CD4-positive, alpha-beta T cell treated with Interleukin-6 for 4 hours (primary cell): ENCODE data around the gene ATXN10.

Experiments
- DNase-seq: peaks from one replicate; pipeline ENCODE4 v3.0.0-alpha.2; 2020; ENCODE audit warnings: mixed read lengths

The ATXN10 gene

DNA sequence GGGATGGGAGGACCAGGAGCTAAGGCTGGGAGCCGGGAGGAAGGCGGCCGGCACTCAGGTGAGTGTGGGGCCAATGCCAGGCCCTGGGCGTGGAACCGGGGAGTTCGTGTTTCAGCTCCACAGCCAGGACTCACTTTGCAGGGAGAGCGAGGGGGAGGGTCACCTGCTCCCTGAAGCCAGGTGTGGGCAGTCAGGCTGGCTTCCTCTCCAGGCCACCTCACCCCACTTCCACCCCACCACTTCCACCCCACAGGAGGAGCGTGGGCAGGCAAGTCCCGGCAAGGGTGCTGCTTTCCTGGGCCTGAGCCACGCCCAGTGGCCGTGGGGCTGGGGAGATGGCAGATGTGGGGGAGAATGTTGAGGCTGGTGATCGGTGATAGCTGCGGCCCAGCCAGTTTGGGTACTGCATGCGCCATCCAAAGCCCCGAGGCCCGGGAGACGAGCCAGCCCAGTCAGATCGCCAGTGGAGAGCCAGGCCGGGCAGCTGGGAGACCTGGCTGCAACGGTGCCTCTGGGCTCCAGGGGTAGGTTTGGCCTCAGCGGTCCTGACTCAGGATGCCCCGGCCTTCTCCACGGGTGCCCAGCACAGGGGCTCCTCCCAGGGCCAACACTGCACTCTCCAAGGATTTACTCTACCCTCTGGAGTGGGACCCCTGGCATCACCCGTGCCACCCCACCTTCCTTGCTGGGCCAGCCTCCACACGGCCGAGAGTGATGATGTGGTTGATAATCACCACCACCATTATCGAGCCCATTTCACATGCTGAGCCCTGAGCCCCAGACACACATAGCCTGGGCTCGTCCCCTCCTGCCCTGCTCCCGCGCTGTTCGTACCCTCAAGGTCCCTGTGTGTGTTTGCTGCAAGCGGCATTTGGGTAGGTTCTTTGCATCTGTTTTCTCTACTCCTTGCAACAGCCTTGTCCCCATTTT lies 211.5 kb downstream of the ATXN10 start:
- no peak for DNase-seq

DNA sequence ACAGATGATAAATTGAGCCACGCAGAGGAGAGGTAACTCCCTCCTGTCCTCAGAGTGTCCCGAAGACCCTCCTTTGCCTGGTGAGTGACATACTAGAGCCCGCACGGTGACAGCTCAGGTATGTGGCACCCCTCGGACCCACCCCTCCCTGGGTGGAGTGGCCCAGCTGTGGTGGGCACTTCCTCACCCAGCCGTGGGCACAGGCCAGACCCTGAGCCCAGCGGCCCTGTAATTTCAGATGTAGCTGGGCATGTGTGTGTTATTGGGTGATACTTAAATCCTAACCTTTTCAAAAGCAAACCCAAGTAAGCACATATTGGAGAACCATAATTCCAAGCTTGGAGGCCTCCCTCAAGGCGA lies 212.2 kb downstream of the ATXN10 start:
- no peak for DNase-seq

DNA sequence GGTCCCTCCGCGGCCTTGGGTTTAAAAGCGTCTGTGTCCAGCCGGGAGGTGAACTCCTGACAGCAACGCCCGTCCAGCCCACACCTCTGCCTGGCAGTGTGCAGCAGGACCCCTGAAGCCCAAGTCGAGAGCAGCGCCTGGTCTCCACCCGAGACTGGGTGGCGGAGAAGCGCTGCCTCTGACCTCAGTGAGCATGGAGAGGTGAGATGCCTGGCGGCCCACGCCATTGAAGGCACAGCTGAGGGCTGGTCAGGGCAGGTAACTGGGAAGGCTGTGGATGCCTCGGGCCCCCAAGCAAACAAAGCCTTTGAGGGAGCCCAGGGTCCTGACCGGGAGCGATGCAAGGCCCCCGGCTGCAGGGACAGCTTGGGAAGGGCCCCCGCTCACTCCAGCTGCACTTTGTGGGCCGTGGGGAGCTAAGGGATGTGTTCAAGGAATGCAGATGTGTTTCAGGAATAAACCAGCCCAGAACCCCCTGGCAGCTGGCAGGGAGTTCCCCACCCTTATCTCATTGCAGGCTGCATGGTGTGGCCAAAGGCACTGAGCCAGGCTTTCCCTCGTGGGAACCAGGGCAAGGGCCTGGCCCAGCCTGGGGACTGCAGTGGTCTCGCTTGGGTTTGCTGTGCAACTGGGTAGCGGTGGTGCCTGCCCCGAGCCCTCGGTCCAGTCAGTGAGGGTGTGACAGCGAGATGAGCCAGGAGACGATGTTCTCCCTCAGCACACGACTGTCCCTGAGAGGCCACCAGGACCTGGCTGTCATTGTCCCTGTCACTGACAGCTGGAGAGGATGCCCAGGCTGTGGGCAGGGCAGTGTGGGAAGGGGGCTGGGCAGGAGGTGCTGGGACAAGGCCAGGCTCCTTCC lies 212.8 kb downstream of the ATXN10 start:
- DNase-seq = no peak

DNA sequence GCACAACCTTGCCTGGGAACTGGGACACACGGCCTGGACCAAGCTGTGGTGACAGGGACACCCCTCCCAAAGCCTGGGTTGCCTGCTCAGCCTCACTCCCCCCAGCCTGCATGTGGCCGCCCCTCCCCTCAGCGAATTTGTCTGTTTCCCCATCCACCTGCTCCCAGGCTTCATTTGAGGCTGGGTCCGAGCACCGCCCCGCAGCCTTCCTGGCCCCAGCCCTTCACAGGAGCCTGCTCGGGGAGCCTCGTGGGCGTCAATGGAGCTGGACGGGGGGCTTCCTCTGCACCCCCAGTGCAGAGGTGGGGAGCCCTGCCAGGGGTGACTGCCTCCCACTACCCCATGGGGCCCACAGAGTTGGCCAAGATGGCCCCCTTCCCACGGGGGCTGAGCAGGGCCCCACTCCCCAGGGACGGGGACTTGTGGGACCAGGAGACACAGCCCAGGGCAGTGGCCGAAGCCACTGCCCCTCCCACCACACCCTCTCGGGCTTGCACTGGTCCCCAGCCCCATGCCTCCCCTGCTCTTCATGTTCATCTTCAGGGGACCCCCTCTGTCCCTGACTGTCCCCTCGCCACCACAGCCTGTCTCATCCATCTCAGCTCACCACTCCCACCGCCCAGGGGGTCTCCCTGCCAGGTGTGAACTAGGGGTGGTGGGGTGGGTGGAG lies 213.7 kb downstream of the ATXN10 start:
- no peak for DNase-seq

DNA sequence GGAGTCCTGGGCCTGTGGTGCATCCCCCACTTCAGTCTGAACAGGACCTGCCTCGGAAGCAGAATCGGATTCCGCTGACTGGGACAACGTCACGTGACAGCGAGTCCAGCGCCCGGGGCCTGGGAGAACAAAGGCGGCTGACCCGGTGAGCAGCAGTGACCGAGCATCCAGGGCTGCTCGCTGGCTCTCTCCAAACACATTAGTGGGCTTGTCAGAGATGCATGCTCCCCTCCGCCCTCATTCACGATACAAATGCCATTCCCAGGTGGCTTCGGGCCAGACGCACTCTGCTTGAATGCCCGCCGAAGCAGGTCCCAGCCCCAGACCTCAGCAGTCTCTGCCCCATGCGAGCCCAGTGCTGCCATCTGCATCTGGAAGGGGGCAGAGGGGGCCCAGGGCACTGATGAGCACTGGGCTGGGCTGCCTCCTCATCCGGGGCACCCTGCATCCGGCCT lies 214.3 kb downstream of the ATXN10 start:
- DNase-seq = no peak

DNA sequence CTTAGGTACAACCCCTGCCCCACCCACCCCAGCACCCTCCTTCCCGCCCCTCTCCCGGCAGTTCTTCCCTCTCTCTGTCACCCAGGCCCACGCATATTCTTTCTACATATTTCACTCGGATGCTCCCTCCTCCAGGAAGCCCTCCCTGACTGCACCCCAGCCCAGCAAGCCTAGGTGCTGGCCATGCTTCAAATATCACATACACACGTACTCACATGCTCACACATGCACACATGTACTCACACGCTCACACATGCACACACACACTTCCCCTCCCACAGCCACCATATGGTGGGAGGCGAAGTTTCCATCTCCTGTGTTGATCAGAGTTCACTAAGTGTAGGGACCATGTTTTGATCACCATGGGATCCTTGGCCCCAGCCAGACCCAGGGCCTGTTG lies 214.9 kb downstream of the ATXN10 start:
- no peak for DNase-seq

DNA sequence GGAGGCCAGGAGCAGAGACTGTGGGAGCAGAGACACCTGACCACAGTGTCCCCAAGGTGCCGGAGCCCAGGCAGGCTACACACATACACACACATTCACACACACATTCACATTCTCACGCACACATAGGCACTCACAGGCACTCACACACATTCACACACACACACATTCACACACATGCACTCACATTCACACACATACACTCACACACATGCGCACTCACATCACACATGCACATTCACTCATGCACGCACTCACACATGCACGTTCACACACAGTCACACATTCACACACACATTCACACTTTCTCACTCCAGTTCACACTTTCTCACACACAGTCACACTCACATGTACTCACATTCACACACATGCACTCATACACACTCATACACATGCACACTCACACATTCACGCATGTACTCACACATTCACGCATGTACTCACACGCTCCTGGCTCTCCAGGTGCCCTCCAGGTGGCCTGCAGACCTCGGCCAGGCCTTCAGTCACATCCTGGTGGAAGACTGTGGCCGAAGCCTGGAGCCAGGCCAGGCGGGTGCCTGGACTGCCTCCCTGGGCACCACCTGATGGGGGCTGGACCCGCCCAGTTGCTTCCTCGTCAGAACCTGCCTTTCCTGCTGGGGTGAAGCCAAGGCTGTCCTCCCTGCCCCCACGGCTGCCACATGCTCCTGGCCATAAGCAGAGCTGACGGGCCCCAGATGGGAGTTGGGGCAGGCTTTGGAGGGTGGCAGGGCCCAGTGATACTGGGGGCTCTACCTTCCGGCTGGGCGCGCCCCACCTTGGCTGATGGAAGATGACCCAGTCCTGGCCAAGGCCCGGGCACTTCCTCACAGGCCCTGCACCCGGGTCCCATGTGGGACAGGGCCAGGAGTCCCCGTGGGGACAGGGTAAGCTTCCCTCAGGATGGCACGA lies 215.8 kb downstream of the ATXN10 start:
- DNase-seq = no peak

DNA sequence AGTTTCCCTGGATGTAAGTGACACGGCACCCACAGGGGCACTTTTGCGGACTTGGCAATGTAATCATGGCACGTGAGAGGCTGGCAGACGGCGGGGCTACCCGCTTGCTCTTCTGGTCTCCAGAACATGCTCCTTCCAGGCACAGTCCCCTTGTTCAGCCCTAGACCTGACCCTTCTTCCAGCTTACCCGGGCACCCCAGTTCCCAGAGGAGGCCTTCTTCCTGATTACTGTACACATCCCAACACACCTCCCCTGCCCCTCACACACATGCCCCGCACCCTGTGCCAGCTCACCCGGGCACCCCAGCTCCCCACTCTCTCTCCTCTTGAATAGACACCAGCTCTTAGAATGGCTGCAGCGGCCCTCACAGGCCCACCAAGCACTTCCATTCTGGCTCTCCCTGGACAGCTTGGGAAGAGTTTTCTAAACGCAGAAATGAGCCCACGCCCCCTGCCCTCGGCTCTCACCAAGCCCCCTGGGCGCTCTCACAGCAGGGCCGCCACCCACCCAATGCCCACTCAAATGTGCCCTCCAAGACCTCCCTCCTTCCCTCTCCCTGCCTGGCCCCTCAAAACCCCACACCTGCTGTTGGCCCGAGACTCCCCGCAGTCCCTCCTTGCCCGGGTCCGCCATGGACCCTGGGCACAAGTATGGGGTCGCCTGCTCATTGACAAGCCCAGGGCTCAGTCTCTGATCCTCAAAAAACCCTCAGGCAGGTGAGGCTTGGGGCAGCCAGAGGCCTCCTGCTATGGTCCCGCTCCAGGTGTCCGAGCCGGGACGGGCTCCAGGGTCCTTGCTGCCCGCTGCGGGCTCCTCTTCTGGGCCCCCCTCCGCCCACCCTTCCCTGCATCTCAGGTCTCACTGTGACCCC lies 216.8 kb downstream of the ATXN10 start:
- DNase-seq = no peak

DNA sequence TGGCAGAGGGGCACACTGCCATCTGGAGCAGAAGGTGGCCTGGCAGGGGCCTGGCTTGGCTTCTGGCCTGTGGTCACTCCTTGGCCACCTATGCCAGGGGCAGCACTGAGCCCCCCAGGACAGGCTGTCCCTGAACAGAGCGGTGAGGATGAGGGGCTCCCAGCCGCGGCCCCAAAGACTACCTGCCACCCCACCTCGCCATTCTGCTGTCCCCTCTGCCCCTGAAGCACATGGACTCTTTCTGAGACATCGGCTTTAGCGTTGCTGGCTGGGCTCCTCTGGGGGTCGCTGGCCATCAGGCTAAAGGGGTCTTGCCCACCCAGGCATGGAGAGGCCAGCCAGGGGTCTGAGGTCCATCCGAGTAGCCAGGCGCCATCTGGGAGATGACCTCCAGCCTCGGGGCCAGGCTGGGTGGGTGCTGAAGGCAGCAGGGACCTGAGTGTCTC lies 217.5 kb downstream of the ATXN10 start:
- DNase-seq = no peak

DNA sequence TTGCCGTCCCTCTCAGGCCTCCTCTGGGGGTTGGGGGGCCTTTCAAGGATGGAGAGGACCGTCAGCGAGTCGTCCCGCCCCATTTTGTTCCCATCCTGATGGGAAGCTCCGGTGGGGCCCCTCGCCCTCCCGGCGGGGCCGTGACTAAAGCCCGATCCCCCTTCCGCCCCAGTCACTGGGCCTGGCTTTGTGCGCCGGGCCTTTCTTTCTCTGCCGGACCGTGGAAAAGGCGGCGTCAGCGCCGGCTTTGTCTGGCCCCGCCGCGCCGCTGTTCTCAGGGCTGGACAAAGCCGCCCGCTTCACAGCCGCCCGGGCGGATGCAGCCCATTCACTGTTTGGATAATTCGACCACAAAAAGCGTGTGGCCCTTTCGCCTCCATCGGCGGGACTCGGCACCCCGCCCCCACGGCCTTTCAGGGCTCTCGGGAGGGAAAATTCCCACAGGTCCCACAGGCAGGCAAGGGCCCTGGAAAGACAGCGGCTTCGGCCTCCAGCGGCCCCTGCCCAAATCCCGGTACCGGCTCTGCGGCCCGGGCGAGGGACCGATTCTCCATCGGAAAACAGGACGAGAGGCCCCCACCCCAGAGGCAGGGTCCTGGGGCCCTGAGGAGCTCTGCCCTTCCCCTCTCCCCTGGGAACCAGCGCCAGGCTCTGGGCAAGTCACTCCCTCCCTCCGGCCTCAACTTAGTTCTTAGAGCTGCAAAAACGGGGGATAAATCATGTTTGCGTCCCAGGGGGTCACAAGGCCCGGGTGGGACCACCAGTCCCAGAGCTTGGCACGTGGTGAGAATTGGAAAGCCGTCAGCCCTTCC lies 218.1 kb downstream of the ATXN10 start:
- DNase-seq = no peak

DNA sequence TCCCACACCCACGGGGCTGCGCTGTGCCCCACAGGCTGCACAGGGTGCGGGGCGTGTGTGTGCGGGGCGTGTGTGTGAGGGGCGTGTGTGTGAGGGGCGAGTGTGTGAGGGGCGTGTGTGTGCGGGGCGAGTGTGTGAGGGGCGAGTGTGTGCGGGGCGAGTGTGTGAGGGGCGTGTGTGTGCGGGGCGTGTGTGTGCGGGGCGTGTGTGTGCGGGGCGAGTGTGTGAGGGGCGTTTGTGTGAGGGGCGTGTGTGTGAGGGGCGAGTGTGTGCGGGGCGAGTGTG lies 218.7 kb downstream of the ATXN10 start:
- no peak for DNase-seq

DNA sequence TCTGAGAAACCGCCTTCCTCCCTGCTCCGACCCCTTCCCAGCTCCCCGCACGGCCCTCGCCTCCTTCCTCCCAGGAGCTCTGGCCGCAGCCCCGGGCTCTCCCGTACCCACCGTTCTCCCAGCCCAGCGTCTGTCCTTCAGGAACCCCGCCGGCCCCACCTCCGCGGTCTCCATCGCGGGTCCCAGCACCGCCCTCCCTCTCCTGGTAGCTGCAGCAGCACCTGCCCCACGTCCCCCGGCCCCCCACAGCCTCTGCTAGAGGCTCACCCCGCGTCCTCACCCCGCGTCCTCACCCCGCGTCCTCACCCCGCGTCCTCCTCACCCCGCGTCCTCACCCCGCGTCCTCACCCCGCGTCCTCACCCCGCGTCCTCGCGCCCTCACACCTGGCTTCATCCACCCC lies 219.4 kb downstream of the ATXN10 start:
- DNase-seq = no peak

DNA sequence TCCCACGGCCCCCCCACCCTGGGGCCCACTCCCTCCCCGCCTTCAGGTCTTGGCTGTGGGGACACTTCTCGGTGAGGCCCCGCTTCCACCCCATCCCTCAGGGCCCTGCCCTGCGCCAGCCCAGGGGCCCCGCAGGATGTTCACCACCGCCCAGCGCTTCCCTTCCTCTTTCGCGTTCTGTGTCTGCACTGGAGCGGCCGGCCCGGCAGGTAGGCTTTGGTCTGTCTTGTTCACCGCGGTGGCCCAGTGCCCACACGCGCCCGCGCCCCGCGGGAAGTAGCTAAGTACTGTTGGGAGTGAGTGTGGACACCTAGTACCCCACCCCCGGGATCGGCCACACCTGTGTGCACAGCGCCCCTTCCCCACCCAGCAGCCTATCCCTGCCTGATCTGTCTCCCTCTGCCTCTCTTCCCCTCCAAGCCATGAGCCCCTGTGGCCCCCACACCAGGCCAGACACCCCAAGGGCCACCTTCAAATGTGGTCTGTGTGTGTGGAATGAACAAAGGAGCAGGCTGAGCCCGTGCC lies 219.9 kb downstream of the ATXN10 start:
- no peak for DNase-seq

DNA sequence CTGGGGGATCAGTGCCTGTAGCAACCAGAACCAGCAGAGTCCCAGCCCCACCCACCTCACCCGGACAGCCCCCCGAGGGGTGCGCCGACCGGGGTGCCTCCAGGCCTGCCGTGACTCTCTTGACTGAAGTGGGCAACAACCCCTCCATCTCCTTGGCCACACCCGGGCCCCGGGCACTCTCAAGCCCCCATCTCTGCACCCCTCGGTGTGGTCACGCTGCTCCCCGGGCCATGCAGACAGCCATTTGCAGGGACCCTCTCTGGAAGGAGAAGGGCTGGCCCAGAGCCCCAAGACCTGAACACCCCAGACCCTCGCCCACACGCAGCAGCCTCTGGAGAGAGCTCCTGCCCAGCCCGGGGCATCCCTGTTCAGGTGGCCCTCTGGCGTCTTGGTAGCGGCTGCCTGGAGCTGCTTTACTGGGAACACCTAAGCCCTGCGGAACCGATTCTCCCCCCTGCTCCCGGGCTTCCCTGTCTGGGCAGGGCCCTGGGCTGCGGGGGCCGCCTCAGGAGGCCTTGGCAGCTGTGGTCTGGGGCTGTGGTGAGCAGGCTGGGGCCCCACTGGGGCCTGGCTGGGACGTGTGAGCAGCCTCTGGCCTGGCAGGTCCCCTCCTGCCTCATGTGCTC lies 220.5 kb downstream of the ATXN10 start:
- no peak for DNase-seq

DNA sequence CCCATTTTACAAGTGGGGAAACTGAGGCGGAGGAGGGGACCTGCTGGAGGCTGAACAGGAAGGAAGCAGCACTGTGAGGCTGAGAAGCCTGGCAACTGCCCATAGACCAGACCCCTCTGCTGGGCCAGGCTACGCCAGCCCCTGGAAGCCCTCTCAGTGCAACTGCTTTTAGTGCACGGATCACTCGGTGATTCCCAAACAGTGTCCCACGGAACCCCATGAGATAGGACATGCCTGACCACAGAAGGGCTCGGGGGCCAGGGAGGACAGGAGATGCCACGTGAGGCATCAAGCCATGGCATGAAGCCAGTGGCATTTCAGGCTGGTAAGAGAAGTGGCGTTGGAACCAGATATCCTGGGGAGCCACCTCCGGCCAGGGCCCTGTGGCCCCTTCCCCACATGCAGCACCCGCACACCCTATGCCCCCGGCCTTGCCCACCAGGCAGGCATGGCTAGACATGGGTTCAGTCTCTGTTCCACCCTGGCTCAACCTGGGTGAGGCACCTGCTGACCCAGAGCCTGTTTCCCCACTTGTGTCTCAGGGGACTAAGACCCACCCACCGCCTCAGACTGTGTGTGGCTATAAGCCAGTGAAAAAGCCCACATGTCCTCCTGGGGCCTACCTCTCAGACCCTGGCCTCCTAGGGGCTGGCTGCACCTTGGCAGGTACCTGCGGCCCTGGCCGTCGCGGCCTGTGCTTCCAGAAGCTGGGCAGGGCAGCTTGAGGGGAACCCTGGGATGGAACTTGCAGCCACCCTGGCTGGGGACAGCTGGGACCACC lies 221.2 kb downstream of the ATXN10 start:
- DNase-seq = no peak

DNA sequence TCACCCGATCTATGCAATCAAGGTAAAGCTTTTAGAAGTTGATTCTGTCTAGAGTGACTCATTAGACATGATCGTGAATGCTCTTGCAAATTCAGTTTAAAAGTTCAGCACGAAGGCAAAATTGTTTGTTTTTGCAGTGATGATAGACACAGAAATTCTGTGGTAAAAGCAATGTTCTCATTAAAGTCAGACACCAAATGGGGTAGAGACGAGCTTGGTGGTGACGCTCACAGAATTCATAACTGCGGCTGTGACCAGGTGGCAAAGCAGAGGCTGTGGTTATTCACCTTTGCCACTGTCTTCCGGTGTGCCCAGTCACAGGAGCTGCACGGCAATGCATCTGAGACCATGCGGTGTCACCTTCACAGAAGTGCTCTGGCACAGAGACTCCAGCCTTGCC lies 221.9 kb downstream of the ATXN10 start:
- no peak for DNase-seq
